Measurements from ENCODE around the gene FADS6. TPM values are rescaled to one million over a fixed set of nuclear protein-coding genes. Genes with fewer than 3 reads are reported as not detected.

The FADS6 gene, protein sequence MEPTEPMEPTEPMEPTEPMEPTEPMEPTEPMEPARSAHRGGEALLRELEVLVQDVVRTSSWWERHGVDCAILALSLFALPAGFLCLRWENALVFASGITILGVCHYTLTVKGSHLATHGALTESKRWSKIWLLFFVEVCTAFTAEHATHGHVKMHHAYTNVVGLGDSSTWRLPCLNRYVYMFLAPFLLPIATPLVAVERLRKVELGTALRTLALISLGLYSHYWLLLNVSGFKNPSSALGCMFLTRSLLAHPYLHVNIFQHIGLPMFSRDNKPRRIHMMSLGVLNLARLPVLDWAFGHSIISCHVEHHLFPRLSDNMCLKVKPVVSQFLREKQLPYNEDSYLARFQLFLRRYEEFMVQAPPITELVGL
- total RNA-seq = not detected

- no peak for DNase-seq
- H3K27me3 ChIP-seq = peaks cover 4 to 9% of the 10 kb centered on the region in 2 donors
- no peaks in the 10 kb centered on the region for H3K9me3 ChIP-seq
- H3K27ac ChIP-seq = no peak within 1 kb of the TSS
- H3K4me1 ChIP-seq = peaks cover 0 to 7% of the 10 kb centered on the region in 2 donors
- intact Hi-C loops (cut with DNase I; ENCODE audit: low total_unique reads) = no loop called here
- TF ChIP-seq POLR2A (IDR thresholded peaks at IDR 0.05) (no peak), CTCF (IDR thresholded peaks at IDR 0.05) (no peak)
- H3K4me3 ChIP-seq = no peak within 1 kb of the TSS
- no peaks in the 10 kb centered on the region for H3K36me3 ChIP-seq
These were observed at the start of gene FADS6 for GRCh38 chr17:74892974-74893911. Gene FADS6 (minus strand): TSS chr17:74893633. CDS start chr17:74893595, 38 bp downstream.

DNA sequence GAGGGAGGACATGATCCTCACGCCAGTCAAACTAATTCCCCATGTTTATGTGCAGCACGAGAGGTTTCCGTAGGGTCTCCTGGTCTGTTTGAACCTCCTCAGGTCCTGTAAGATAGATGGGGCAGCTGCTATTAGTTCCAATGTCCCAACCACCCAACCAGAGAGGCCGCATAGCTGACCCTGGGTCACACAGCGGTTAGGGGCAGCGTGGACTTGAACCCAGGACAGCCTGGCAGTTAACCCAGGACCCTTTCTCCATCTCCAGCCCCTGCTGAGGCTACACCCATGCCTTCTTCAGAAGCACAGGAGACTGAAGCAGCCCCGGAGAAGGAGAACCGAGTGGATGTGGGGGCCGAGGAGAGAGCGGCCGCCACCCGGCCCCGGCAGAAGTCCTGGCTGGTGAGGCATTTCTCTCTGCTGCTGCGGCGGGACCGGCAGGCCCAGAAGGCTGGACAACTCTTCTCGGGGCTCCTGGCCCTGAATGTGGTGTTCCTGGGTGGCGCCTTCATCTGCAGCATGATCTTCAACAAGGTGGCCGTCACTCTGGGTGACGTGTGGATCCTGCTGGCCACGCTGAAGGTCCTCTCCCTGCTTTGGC is 47.8 kb upstream of the FADS6 start:
- H3K27ac ChIP-seq = no peak overlapping the region
- H3K4me3 ChIP-seq = no peak overlapping the region
- no peaks in the 10 kb centered on the region for H3K36me3 ChIP-seq
- TF ChIP-seq POLR2A (IDR thresholded peaks at IDR 0.05) = no peak
- TF ChIP-seq CTCF (IDR thresholded peaks at IDR 0.05) = no peak
- peaks cover 0 to 11% of the 10 kb centered on the region in 2 donors for H3K27me3 ChIP-seq
- no peak for DNase-seq
- no peaks in the 10 kb centered on the region for H3K9me3 ChIP-seq
- intact Hi-C loops (cut with DNase I; ENCODE audit: low total_unique reads) = no loop called here
- no peaks in the 10 kb centered on the region for H3K4me1 ChIP-seq

DNA sequence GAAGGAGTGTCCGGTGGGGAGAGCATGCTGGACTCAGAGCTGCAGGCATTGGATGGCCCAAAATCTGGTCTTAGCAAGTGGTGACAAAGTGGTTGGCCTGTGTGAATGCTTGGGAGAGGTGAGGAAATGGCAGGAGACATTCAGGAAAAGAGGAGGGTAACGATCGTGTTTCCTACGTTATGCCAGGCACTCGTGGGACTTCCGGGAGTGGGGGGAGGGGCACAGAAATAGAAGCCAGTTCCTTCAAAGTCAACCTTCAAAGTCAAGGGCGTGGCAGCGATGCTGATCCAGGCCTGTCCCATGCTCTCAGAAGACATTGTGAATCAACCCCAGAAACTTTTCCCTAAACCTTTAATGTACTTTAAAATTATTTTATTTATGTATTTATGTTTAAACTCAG is 46.1 kb upstream of the FADS6 start:
- intact Hi-C loops (cut with DNase I; ENCODE audit: low total_unique reads) = no loop called here
- Histone ChIP-seq H3K27me3 (peaks cover 0 to 24% of the 10 kb centered on the region in 2 donors), H3K36me3 (no peaks in the 10 kb centered on the region), H3K4me3 (no peak overlapping the region), H3K4me1 (no peaks in the 10 kb centered on the region), H3K27ac (no peak overlapping the region), H3K9me3 (no peaks in the 10 kb centered on the region)
- no peak for DNase-seq
- no peak for TF ChIP-seq CTCF (IDR thresholded peaks at IDR 0.05)
- no peak for TF ChIP-seq POLR2A (IDR thresholded peaks at IDR 0.05)

- Histone ChIP-seq H3K4me3 (no peak overlapping the region), H3K9me3 (no peaks in the 10 kb centered on the region), H3K27ac (no peak overlapping the region), H3K27me3 (peaks cover 0 to 27% of the 10 kb centered on the region in 2 donors), H3K4me1 (no peaks in the 10 kb centered on the region), H3K36me3 (no peaks in the 10 kb centered on the region)
- no peak for DNase-seq
- TF ChIP-seq CTCF (IDR thresholded peaks at IDR 0.05) (no peak), POLR2A (IDR thresholded peaks at IDR 0.05) (no peak)
- intact Hi-C loops (cut with DNase I; ENCODE audit: low total_unique reads) = no loop called here
These were observed 44.9 kb upstream of the FADS6 start for GRCh38 chr17:74938194-74938950.

Measured in uterus (tissue), 4 donors.